H9 (cell line): ENCODE results near the gene TCOF1. TPM values are rescaled to one million over a fixed set of nuclear protein-coding genes. Genes with fewer than 3 reads are reported as not detected.

Experiments
- DNase-seq: peaks from one replicate; pipeline ENCODE4 v3.0.0-alpha.2; 2017
- H2AFZ ChIP-seq: one replicate; pipeline ENCODE4 v1.6.1; 2013; ENCODE audit warnings: mild to moderate bottlenecking, low read length, control low read depth, moderate library complexity
- H2AK5ac ChIP-seq: 2 replicates; pipeline ENCODE4 v1.6.1; 2013; ENCODE audit warnings: low read length, control low read depth, mixed read lengths; ENCODE audit not compliant: insufficient read length
- H2BK120ac ChIP-seq: one replicate; pipeline ENCODE4 v1.6.1; 2013; ENCODE audit warnings: low read depth, mild to moderate bottlenecking, low read length, control low read depth, inconsistent platforms; ENCODE audit not compliant: poor library complexity, severe bottlenecking
- H2BK12ac ChIP-seq: 2 replicates; pipeline ENCODE4 v1.6.1; 2013; ENCODE audit warnings: low read length, control low read depth, mixed read lengths, low read depth; ENCODE audit not compliant: insufficient read length
- H2BK15ac ChIP-seq: 2 replicates; pipeline ENCODE4 v1.6.1; 2013; ENCODE audit warnings: low read depth, low read length, control low read depth
- H2BK20ac ChIP-seq: one replicate; pipeline ENCODE4 v1.6.1; 2013; ENCODE audit warnings: low read depth, mild to moderate bottlenecking, low read length, control low read depth, inconsistent platforms; ENCODE audit not compliant: poor library complexity, severe bottlenecking
- H2BK5ac ChIP-seq: 2 replicates; pipeline ENCODE4 v1.6.1; 2013; ENCODE audit warnings: low read length, control low read depth, mixed read lengths; ENCODE audit not compliant: insufficient read length
- H3K14ac ChIP-seq: 2 replicates; pipeline ENCODE4 v1.6.1; 2013; ENCODE audit warnings: low read length, control low read depth; ENCODE audit not compliant: insufficient read depth
- H3K18ac ChIP-seq: 2 replicates; pipeline ENCODE4 v1.6.1; 2013; ENCODE audit warnings: low read depth, mild to moderate bottlenecking, mixed read lengths, low read length, control low read depth; ENCODE audit not compliant: insufficient read length
- H3K23ac ChIP-seq: 2 replicates; pipeline ENCODE4 v1.6.1; 2013; ENCODE audit warnings: low read length, control low read depth, mixed read lengths, low read depth; ENCODE audit not compliant: insufficient read length
- H3K23me2 ChIP-seq: 2 replicates; pipeline ENCODE4 v1.6.1; 2013; ENCODE audit warnings: low read depth, mild to moderate bottlenecking, mixed read lengths, low read length, control low read depth; ENCODE audit not compliant: insufficient read length, poor library complexity, severe bottlenecking
- H3K27ac ChIP-seq: 2 replicates; pipeline ENCODE4 v1.5.1; 2013; ENCODE audit warnings: low read length, control low read depth, mixed read lengths, low read depth; ENCODE audit not compliant: insufficient read length
- H3K27me3 ChIP-seq: 2 replicates; pipeline ENCODE4 v1.6.1; 2013; ENCODE audit warnings: low read length, control low read depth, inconsistent platforms; ENCODE audit not compliant: insufficient read depth
- H3K4ac ChIP-seq: 2 replicates; pipeline ENCODE4 v1.6.1; 2013; ENCODE audit warnings: low read depth, mild to moderate bottlenecking, control low read depth, inconsistent platforms, low read length, moderate library complexity
- H3K4me1 ChIP-seq: 2 replicates; pipeline ENCODE4 v1.6.1; 2013; ENCODE audit warnings: low read length, control low read depth, inconsistent platforms; ENCODE audit not compliant: insufficient read depth
- H3K4me2 ChIP-seq: 2 replicates; pipeline ENCODE4 v1.6.1; 2013; ENCODE audit warnings: low read length, control low read depth, mixed read lengths; ENCODE audit not compliant: insufficient read length, insufficient read depth
- H3K56ac ChIP-seq: 2 replicates; pipeline ENCODE4 v1.6.1; 2013; ENCODE audit warnings: low read depth, mild to moderate bottlenecking, mixed read lengths, low read length, control low read depth; ENCODE audit not compliant: insufficient read length
- H3K79me1 ChIP-seq: 2 replicates; pipeline ENCODE4 v1.6.1; 2013; ENCODE audit warnings: low read depth, mild to moderate bottlenecking, moderate library complexity, low read length, control low read depth, inconsistent platforms; ENCODE audit not compliant: insufficient read depth, poor library complexity, severe bottlenecking
- H3K79me2 ChIP-seq: 2 replicates; pipeline ENCODE4 v1.6.1; 2013; ENCODE audit warnings: low read length, control low read depth, inconsistent platforms; ENCODE audit not compliant: insufficient read depth
- H3K9ac ChIP-seq: 2 replicates; pipeline ENCODE4 v1.6.1; 2013; ENCODE audit warnings: low read length, control low read depth, mixed read lengths; ENCODE audit not compliant: insufficient read length; ENCODE audit errors: extremely low read depth
- H3K9me3 ChIP-seq: one replicate; pipeline ENCODE4 v1.6.1; 2013; ENCODE audit warnings: low read depth, low read length, inconsistent platforms; ENCODE audit not compliant: control insufficient read depth
- H3T11ph ChIP-seq: one replicate; pipeline ENCODE4 v1.6.1; 2013; ENCODE audit warnings: mild to moderate bottlenecking, low read length, control low read depth, inconsistent platforms
- H4K20me1 ChIP-seq: one replicate; pipeline ENCODE4 v1.6.1; 2013; ENCODE audit not compliant: control insufficient read depth, insufficient read length, insufficient read depth
- H4K5ac ChIP-seq: 2 replicates; pipeline ENCODE4 v1.6.1; 2013; ENCODE audit warnings: low read depth, mild to moderate bottlenecking, mixed read lengths, low read length, control low read depth; ENCODE audit not compliant: insufficient read length
- H4K8ac ChIP-seq: replicated peaks from 2 replicates; pipeline ENCODE4 v1.6.1; 2013; ENCODE audit warnings: low read length, control low read depth, mixed read lengths, low read depth; ENCODE audit not compliant: insufficient read length
- H4K91ac ChIP-seq: 2 replicates; pipeline ENCODE4 v1.6.1; 2013; ENCODE audit warnings: low read depth, mild to moderate bottlenecking, moderate library complexity, mixed read lengths, low read length, control low read depth; ENCODE audit not compliant: insufficient read length
- H3K27ac Mint-ChIP-seq, 3 experiments: 2 replicates in 2 of 3; 3 replicates in 1 of 3; pipeline ENCODE4 v1.8.0; 2020 to 2021; ENCODE audit warnings: mixed read lengths in 3 of 3, mild to moderate bottlenecking in 1 of 3, moderate library complexity in 1 of 3
- H3K27me3 Mint-ChIP-seq: 2 replicates; pipeline ENCODE4 v1.8.0; 2021; ENCODE audit warnings: low read depth, mild to moderate bottlenecking, moderate library complexity, mixed read lengths
- H3K36me3 Mint-ChIP-seq, 3 experiments: 2 replicates in 2 of 3; 3 replicates in 1 of 3; pipeline ENCODE4 v1.8.0; 2020 to 2021; ENCODE audit warnings: low read depth in 3 of 3, mixed read lengths in 3 of 3; ENCODE audit not compliant: insufficient read depth in 1 of 3
- H3K4me1 Mint-ChIP-seq, 2 experiments: 2 replicates each; pipeline ENCODE4 v1.8.0; 2020; ENCODE audit warnings: mixed read lengths in 2 of 2
- H3K4me3 Mint-ChIP-seq, 2 experiments: 2 replicates in 1 of 2; 3 replicates in 1 of 2; pipeline ENCODE4 v1.8.0; 2020 to 2021; ENCODE audit warnings: mild to moderate bottlenecking in 2 of 2, mixed read lengths in 2 of 2, moderate library complexity in 1 of 2
- H3K9me3 Mint-ChIP-seq, 2 experiments: 2 replicates in 1 of 2; 3 replicates in 1 of 2; pipeline ENCODE4 v1.8.0; 2020; ENCODE audit warnings: mild to moderate bottlenecking in 2 of 2, mixed read lengths in 2 of 2, moderate library complexity in 1 of 2
- WGBS: extraction: QIAGEN DNeasy Blood & Tissue Kit; methylation state at CpG from one replicate; pipeline ENCODE4 v1.1.7; 2013; ENCODE audit warnings: missing lambda C conversion rate, low lambda C conversion rate, mixed read lengths; ENCODE audit not compliant: insufficient read length; ENCODE audit errors: extremely low coverage; 5-methylcytosine and 5-hydroxymethylcytosine counted together
- total RNA-seq: library from RNA; stranded (reverse); gene quantifications from 2 replicates; pipeline ENCODE4 v1.2.1, GENCODE V29; 2021
- TF ChIP-seq, protein P1 (sequence below): fragments of 200-600 bp; sonication (generic); conservative IDR thresholded peaks from 3 replicates; pipeline ENCODE4 v1.8.0; 2021; ENCODE audit warnings: antibody characterized with exemption, mild to moderate bottlenecking

Gene TCOF1
- total RNA-seq, 1 experiment from 2014 or later = 128 TPM

GRCh38 chr5:150347451-150347850 is 10.0 kb upstream of the TCOF1 start:
- peaks cover 6 to 13% of the 10 kb centered on the region in 2 experiments for H3K4me1 Mint-ChIP-seq
- Histone ChIP-seq H3K27ac (no peak overlapping the region), H2BK5ac (no peak overlapping the region), H3K18ac (no peak overlapping the region), H3T11ph (no peak overlapping the region), H3K23me2 (no peaks in the 10 kb centered on the region), H3K9me3 (no peaks in the 10 kb centered on the region), H3K79me1 (no peaks in the 10 kb centered on the region), H2BK15ac (no peak overlapping the region), H4K20me1 (no peaks in the 10 kb centered on the region), H2AK5ac (no peak overlapping the region), H3K4ac (no peak overlapping the region), H3K79me2 (no peaks in the 10 kb centered on the region), H3K23ac (no peak overlapping the region), H3K4me1 (no peaks in the 10 kb centered on the region), H3K4me2 (no peak overlapping the region), H4K5ac (no peak overlapping the region), H4K8ac (no peak overlapping the region), H2BK12ac (no peak overlapping the region), H3K56ac (no peak overlapping the region), H3K27me3 (no peaks in the 10 kb centered on the region), H2AFZ (no peak overlapping the region), H2BK120ac (no peak overlapping the region), H3K9ac (no peak overlapping the region), H2BK20ac (no peak overlapping the region), H4K91ac (no peak overlapping the region), H3K14ac (no peak overlapping the region)
- H3K9me3 Mint-ChIP-seq = no peaks in the 10 kb centered on the region
- no peaks in the 10 kb centered on the region for H3K36me3 Mint-ChIP-seq
- H3K4me3 Mint-ChIP-seq = no peak overlapping the region
- no CpG with 5 or more reads among the region's 9 CpGs for WGBS
- no peak overlapping the region for H3K27ac Mint-ChIP-seq
- TF ChIP-seq, protein P1, sequence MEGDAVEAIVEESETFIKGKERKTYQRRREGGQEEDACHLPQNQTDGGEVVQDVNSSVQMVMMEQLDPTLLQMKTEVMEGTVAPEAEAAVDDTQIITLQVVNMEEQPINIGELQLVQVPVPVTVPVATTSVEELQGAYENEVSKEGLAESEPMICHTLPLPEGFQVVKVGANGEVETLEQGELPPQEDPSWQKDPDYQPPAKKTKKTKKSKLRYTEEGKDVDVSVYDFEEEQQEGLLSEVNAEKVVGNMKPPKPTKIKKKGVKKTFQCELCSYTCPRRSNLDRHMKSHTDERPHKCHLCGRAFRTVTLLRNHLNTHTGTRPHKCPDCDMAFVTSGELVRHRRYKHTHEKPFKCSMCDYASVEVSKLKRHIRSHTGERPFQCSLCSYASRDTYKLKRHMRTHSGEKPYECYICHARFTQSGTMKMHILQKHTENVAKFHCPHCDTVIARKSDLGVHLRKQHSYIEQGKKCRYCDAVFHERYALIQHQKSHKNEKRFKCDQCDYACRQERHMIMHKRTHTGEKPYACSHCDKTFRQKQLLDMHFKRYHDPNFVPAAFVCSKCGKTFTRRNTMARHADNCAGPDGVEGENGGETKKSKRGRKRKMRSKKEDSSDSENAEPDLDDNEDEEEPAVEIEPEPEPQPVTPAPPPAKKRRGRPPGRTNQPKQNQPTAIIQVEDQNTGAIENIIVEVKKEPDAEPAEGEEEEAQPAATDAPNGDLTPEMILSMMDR = no peak
- no peaks in the 10 kb centered on the region; the same call in 1 of the 2 replicates for H3K27me3 Mint-ChIP-seq
- DNase-seq = no peak
